ENCODE measurements around the gene ASMT.
"Not testable (repeated sequence)": the region's sequence is repeated elsewhere in the genome, so short reads cannot be mapped to it uniquely, and the experiment has no call there.

Gene ASMT

GRCh38 chrX:1614927-1615326 is at the start of gene ASMT:
TSS of gene ASMT (plus strand) at chrX:1615059. CDS start at chrX:1615200, 141 bp downstream.
- no peak for DNase-seq (ENCODE audit: low read depth in 2 of 2)

- DNase-seq (ENCODE audit: low read depth in 2 of 2) = not testable (repeated sequence)
Observed at GRCh38 chrX:1574181-1574580, 40.7 kb upstream of the ASMT start.

GRCh38 chrX:1576201-1576992 is 38.5 kb upstream of the ASMT start:
- DNase-seq (ENCODE audit: low read depth in 2 of 2) = no peak

GRCh38 chrX:1577845-1578244 is 37.0 kb upstream of the ASMT start:
- DNase-seq (ENCODE audit: low read depth in 2 of 2) = no peak

GRCh38 chrX:1578511-1579173 is 36.2 kb upstream of the ASMT start:
- no peak for DNase-seq (ENCODE audit: low read depth in 2 of 2)

GRCh38 chrX:1581132-1581531 is 33.7 kb upstream of the ASMT start:
- peak in 1 of 2 donors; percentile 57 for DNase-seq (ENCODE audit: low read depth in 2 of 2)

GRCh38 chrX:1582686-1583437 is 32.0 kb upstream of the ASMT start:
- peak in 1 of 2 donors; percentile 33 for DNase-seq (ENCODE audit: low read depth in 2 of 2)

GRCh38 chrX:1584237-1585011 is 30.4 kb upstream of the ASMT start:
- DNase-seq (ENCODE audit: low read depth in 2 of 2) = no peak

- no peak for DNase-seq (ENCODE audit: low read depth in 2 of 2)
Observed at GRCh38 chrX:1587161-1587560, 27.7 kb upstream of the ASMT start.

- DNase-seq (ENCODE audit: low read depth in 2 of 2) = no peak
Observed at GRCh38 chrX:1589356-1590130, 25.3 kb upstream of the ASMT start.

GRCh38 chrX:1591102-1591862 is 23.6 kb upstream of the ASMT start, which contains the start of gene AKAP17A:
TSS of gene AKAP17A (plus strand) at chrX:1591604. CDS start at chrX:1593463, 1,859 bp downstream.
- DNase-seq (ENCODE audit: low read depth in 2 of 2) = peak; percentile 94 to 96

GRCh38 chrX:1591863-1592469 is 22.9 kb upstream of the ASMT start:
- no peak for DNase-seq (ENCODE audit: low read depth in 2 of 2)

GRCh38 chrX:1592470-1593142 is 22.3 kb upstream of the ASMT start:
- no peak for DNase-seq (ENCODE audit: low read depth in 2 of 2)

GRCh38 chrX:1593286-1594271 is 21.3 kb upstream of the ASMT start:
- no peak for DNase-seq (ENCODE audit: low read depth in 2 of 2)

- no peak for DNase-seq (ENCODE audit: low read depth in 2 of 2)
Observed at GRCh38 chrX:1595711-1596060, 19.2 kb upstream of the ASMT start.

- DNase-seq (ENCODE audit: low read depth in 2 of 2) = no peak
Observed at GRCh38 chrX:1596676-1597344, 18.0 kb upstream of the ASMT start.

GRCh38 chrX:1597345-1598020 is 17.4 kb upstream of the ASMT start:
- no peak for DNase-seq (ENCODE audit: low read depth in 2 of 2)

Data from stimulated activated CD8-positive, alpha-beta memory T cell treated with anti-CD3 and anti-CD28 coated beads, Interleukin-7, amount 100 ng/mL, for 4 hours (primary cell).